ENCODE measurements around the gene COL4A3.

COL4A3 gene

GRCh38 chr2:227301523-227301922 is 137.1 kb downstream of the COL4A3 start:
- no peak for DNase-seq (ENCODE audit: low read depth)
- H3K4me3 ChIP-seq (ENCODE audit: low read depth, low read length): no peak overlapping the region
- no peak for TF ChIP-seq CTCF (IDR thresholded peaks at IDR 0.05; ENCODE audit: low read depth, low read length, missing control alignments)

GRCh38 chr2:227308784-227309183 is 144.4 kb downstream of the COL4A3 start:
- DNase-seq (ENCODE audit: low read depth): no peak
- TF ChIP-seq CTCF (IDR thresholded peaks at IDR 0.05; ENCODE audit: low read depth, low read length, missing control alignments): no peak
- H3K4me3 ChIP-seq (ENCODE audit: low read depth, low read length): no peak overlapping the region

GRCh38 chr2:227310756-227311110 is 146.3 kb downstream of the COL4A3 start:
- H3K4me3 ChIP-seq (ENCODE audit: low read depth, low read length): no peak overlapping the region
- no peak for DNase-seq (ENCODE audit: low read depth)
- no peak for TF ChIP-seq CTCF (IDR thresholded peaks at IDR 0.05; ENCODE audit: low read depth, low read length, missing control alignments)

GRCh38 chr2:227311861-227312506 is 147.6 kb downstream of the COL4A3 start:
- DNase-seq (ENCODE audit: low read depth): no peak

GRCh38 chr2:227312579-227312978 is 148.2 kb downstream of the COL4A3 start:
- no peak for DNase-seq (ENCODE audit: low read depth)
- TF ChIP-seq CTCF (IDR thresholded peaks at IDR 0.05; ENCODE audit: low read depth, low read length, missing control alignments): no peak

More at GRCh38 chr2:227311861-227312506, 147.6 kb downstream of the COL4A3 start:
- TF ChIP-seq CTCF (IDR thresholded peaks at IDR 0.05; ENCODE audit: low read depth, low read length, missing control alignments): no peak
- no peak overlapping the region for H3K4me3 ChIP-seq (ENCODE audit: low read depth, low read length)

GRCh38 chr2:227313310-227313709 is 148.9 kb downstream of the COL4A3 start:
- TF ChIP-seq CTCF (IDR thresholded peaks at IDR 0.05; ENCODE audit: low read depth, low read length, missing control alignments): no peak
- no peak overlapping the region for H3K4me3 ChIP-seq (ENCODE audit: low read depth, low read length)
- no peak for DNase-seq (ENCODE audit: low read depth)

More at GRCh38 chr2:227312579-227312978, 148.2 kb downstream of the COL4A3 start:
- H3K4me3 ChIP-seq (ENCODE audit: low read depth, low read length): no peak overlapping the region

- no peak for DNase-seq (ENCODE audit: low read depth)
- TF ChIP-seq CTCF (IDR thresholded peaks at IDR 0.05; ENCODE audit: low read depth, low read length, missing control alignments): no peak
- no peak overlapping the region for H3K4me3 ChIP-seq (ENCODE audit: low read depth, low read length)
Observed at GRCh38 chr2:227317834-227318233, 153.4 kb downstream of the COL4A3 start.
